ENCODE data around the gene GLCE. TPM values are rescaled to one million over a fixed set of nuclear protein-coding genes. Genes with fewer than 3 reads are reported as not detected.

Gene GLCE
- polyA plus RNA-seq, 4 donors = 18.2 to 66.5 (median 30.6) TPM

- Histone ChIP-seq H3K27me3 (ENCODE audit: control insufficient read depth in 3 of 3, insufficient read depth in 3 of 3, low read length in 3 of 3) (no peaks in the 10 kb centered on the region), H3K4me1 (ENCODE audit: control insufficient read depth in 3 of 3, insufficient read depth in 2 of 3, low read depth in 1 of 3, low read length in 2 of 3) (no peaks in the 10 kb centered on the region), H3K27ac (ENCODE audit: low read depth in 1 of 3, low read length in 2 of 3) (no peak overlapping the region), H3K36me3 (ENCODE audit: control insufficient read depth in 3 of 3, insufficient read depth in 2 of 3, low read depth in 1 of 3, low read length in 3 of 3) (no peaks in the 10 kb centered on the region), H3K4me3 (ENCODE audit: low read depth in 1 of 3, low read length in 3 of 3) (no peak overlapping the region), H3K9me3 (ENCODE audit: control insufficient read depth in 2 of 2, insufficient read depth in 1 of 2, low read depth in 1 of 2, low read length in 1 of 2) (no peaks in the 10 kb centered on the region)
- FAIRE-seq (no peak), DNase-seq (peak in 1 of 2 donors; percentile 26)
These were observed 50.1 kb downstream of the GLCE start for GRCh38 chr15:69210574-69210973.

GRCh38 chr15:69213786-69214185, 53.4 kb downstream of the GLCE start:
- Histone ChIP-seq H3K27me3 (ENCODE audit: control insufficient read depth in 3 of 3, insufficient read depth in 3 of 3, low read length in 3 of 3) (no peaks in the 10 kb centered on the region), H3K4me1 (ENCODE audit: control insufficient read depth in 3 of 3, insufficient read depth in 2 of 3, low read depth in 1 of 3, low read length in 2 of 3) (no peaks in the 10 kb centered on the region), H3K27ac (ENCODE audit: low read depth in 1 of 3, low read length in 2 of 3) (no peak overlapping the region), H3K4me3 (ENCODE audit: low read depth in 1 of 3, low read length in 3 of 3) (no peak overlapping the region), H3K9me3 (ENCODE audit: control insufficient read depth in 2 of 2, insufficient read depth in 1 of 2, low read depth in 1 of 2, low read length in 1 of 2) (peaks cover 0 to 2% of the 10 kb centered on the region in 2 donors), H3K36me3 (ENCODE audit: control insufficient read depth in 3 of 3, insufficient read depth in 2 of 3, low read depth in 1 of 3, low read length in 3 of 3) (no peaks in the 10 kb centered on the region)
- WGBS, 3 donors = 77 to 93% (median 79%) methylated on average over 3 of the region's 3 CpGs
- no peak for DNase-seq
- no peak for FAIRE-seq

GRCh38 chr15:69215314-69216035, 55.0 kb downstream of the GLCE start:
- WGBS, 3 donors = 64 to 77% (median 71%) methylated on average over 2 of the region's 2 CpGs
- Histone ChIP-seq H3K36me3 (ENCODE audit: control insufficient read depth in 3 of 3, insufficient read depth in 2 of 3, low read depth in 1 of 3, low read length in 3 of 3) (no peaks in the 10 kb centered on the region), H3K27me3 (ENCODE audit: control insufficient read depth in 3 of 3, insufficient read depth in 3 of 3, low read length in 3 of 3) (no peaks in the 10 kb centered on the region), H3K4me3 (ENCODE audit: low read depth in 1 of 3, low read length in 3 of 3) (no peak overlapping the region), H3K27ac (ENCODE audit: low read depth in 1 of 3, low read length in 2 of 3) (no peak overlapping the region), H3K9me3 (ENCODE audit: control insufficient read depth in 2 of 2, insufficient read depth in 1 of 2, low read depth in 1 of 2, low read length in 1 of 2) (peaks cover 0 to 2% of the 10 kb centered on the region in 2 donors), H3K4me1 (ENCODE audit: control insufficient read depth in 3 of 3, insufficient read depth in 2 of 3, low read depth in 1 of 3, low read length in 2 of 3) (no peaks in the 10 kb centered on the region)
- no peak for FAIRE-seq
- DNase-seq = no peak

- no peak overlapping the region for H3K27ac ChIP-seq (ENCODE audit: low read depth in 1 of 3, low read length in 2 of 3)
- no peak overlapping the region for H3K4me3 ChIP-seq (ENCODE audit: low read depth in 1 of 3, low read length in 3 of 3)
- H3K36me3 ChIP-seq (ENCODE audit: control insufficient read depth in 3 of 3, insufficient read depth in 2 of 3, low read depth in 1 of 3, low read length in 3 of 3) = peaks cover 0 to 6% (median 0%) of the 10 kb centered on the region in 3 donors
- H3K27me3 ChIP-seq (ENCODE audit: control insufficient read depth in 3 of 3, insufficient read depth in 3 of 3, low read length in 3 of 3) = no peaks in the 10 kb centered on the region
- peaks cover 0 to 3% (median 2%) of the 10 kb centered on the region in 3 donors for H3K4me1 ChIP-seq (ENCODE audit: control insufficient read depth in 3 of 3, insufficient read depth in 2 of 3, low read depth in 1 of 3, low read length in 2 of 3)
- H3K9me3 ChIP-seq (ENCODE audit: control insufficient read depth in 2 of 2, insufficient read depth in 1 of 2, low read depth in 1 of 2, low read length in 1 of 2) = peaks cover 0 to 8% of the 10 kb centered on the region in 2 donors
- DNase-seq (peak; percentile 17 to 52), FAIRE-seq (peak; percentile 19)
These were observed 56.9 kb downstream of the GLCE start for GRCh38 chr15:69217381-69217780.

GRCh38 chr15:69219690-69220089, 59.3 kb downstream of the GLCE start:
- Histone ChIP-seq H3K27me3 (ENCODE audit: control insufficient read depth in 3 of 3, insufficient read depth in 3 of 3, low read length in 3 of 3) (no peaks in the 10 kb centered on the region), H3K9me3 (ENCODE audit: control insufficient read depth in 2 of 2, insufficient read depth in 1 of 2, low read depth in 1 of 2, low read length in 1 of 2) (peaks cover 0 to 10% of the 10 kb centered on the region in 2 donors), H3K27ac (ENCODE audit: low read depth in 1 of 3, low read length in 2 of 3) (no peak overlapping the region), H3K36me3 (ENCODE audit: control insufficient read depth in 3 of 3, insufficient read depth in 2 of 3, low read depth in 1 of 3, low read length in 3 of 3) (peaks cover 0 to 7% (median 0%) of the 10 kb centered on the region in 3 donors), H3K4me3 (ENCODE audit: low read depth in 1 of 3, low read length in 3 of 3) (no peak overlapping the region), H3K4me1 (ENCODE audit: control insufficient read depth in 3 of 3, insufficient read depth in 2 of 3, low read depth in 1 of 3, low read length in 2 of 3) (peaks cover 0 to 11% (median 2%) of the 10 kb centered on the region in 3 donors)
- peak; percentile 18 to 42 for DNase-seq
- 94 to 97% (median 97%) methylated on average over 1 of the region's 1 CpG for WGBS, 3 donors
- FAIRE-seq = no peak

- no peak for FAIRE-seq
- H3K36me3 ChIP-seq (ENCODE audit: control insufficient read depth in 3 of 3, insufficient read depth in 2 of 3, low read depth in 1 of 3, low read length in 3 of 3) = peaks cover 0 to 7% (median 0%) of the 10 kb centered on the region in 3 donors
- peak; percentile 17 to 52 for DNase-seq
- no peak overlapping the region for H3K27ac ChIP-seq (ENCODE audit: low read depth in 1 of 3, low read length in 2 of 3)
- peaks cover 0 to 10% of the 10 kb centered on the region in 2 donors for H3K9me3 ChIP-seq (ENCODE audit: control insufficient read depth in 2 of 2, insufficient read depth in 1 of 2, low read depth in 1 of 2, low read length in 1 of 2)
- WGBS, 3 donors = 67 to 85% (median 71%) methylated on average over 6 of the region's 6 CpGs
- no peaks in the 10 kb centered on the region for H3K27me3 ChIP-seq (ENCODE audit: control insufficient read depth in 3 of 3, insufficient read depth in 3 of 3, low read length in 3 of 3)
- peaks cover 0 to 19% (median 4%) of the 10 kb centered on the region in 3 donors for H3K4me1 ChIP-seq (ENCODE audit: control insufficient read depth in 3 of 3, insufficient read depth in 2 of 3, low read depth in 1 of 3, low read length in 2 of 3)
- no peak overlapping the region for H3K4me3 ChIP-seq (ENCODE audit: low read depth in 1 of 3, low read length in 3 of 3)
These were observed 61.6 kb downstream of the GLCE start for GRCh38 chr15:69222002-69222474.

- no peak overlapping the region for H3K27ac ChIP-seq (ENCODE audit: low read depth in 1 of 3, low read length in 2 of 3)
- peaks cover 0 to 19% (median 4%) of the 10 kb centered on the region in 3 donors for H3K4me1 ChIP-seq (ENCODE audit: control insufficient read depth in 3 of 3, insufficient read depth in 2 of 3, low read depth in 1 of 3, low read length in 2 of 3)
- DNase-seq = no peak
- peaks cover 0 to 7% (median 0%) of the 10 kb centered on the region in 3 donors for H3K36me3 ChIP-seq (ENCODE audit: control insufficient read depth in 3 of 3, insufficient read depth in 2 of 3, low read depth in 1 of 3, low read length in 3 of 3)
- FAIRE-seq = no peak
- no peak overlapping the region for H3K4me3 ChIP-seq (ENCODE audit: low read depth in 1 of 3, low read length in 3 of 3)
- H3K9me3 ChIP-seq (ENCODE audit: control insufficient read depth in 2 of 2, insufficient read depth in 1 of 2, low read depth in 1 of 2, low read length in 1 of 2) = peaks cover 0 to 8% of the 10 kb centered on the region in 2 donors
- H3K27me3 ChIP-seq (ENCODE audit: control insufficient read depth in 3 of 3, insufficient read depth in 3 of 3, low read length in 3 of 3) = no peaks in the 10 kb centered on the region
- WGBS, 3 donors = 88 to 95% (median 90%) methylated on average over 4 of the region's 4 CpGs
These were observed 62.8 kb downstream of the GLCE start for GRCh38 chr15:69223083-69223813.

- Histone ChIP-seq H3K4me3 (ENCODE audit: low read depth in 1 of 3, low read length in 3 of 3) (no peak overlapping the region), H3K36me3 (ENCODE audit: control insufficient read depth in 3 of 3, insufficient read depth in 2 of 3, low read depth in 1 of 3, low read length in 3 of 3) (peaks cover 0 to 10% (median 0%) of the 10 kb centered on the region in 3 donors), H3K27ac (ENCODE audit: low read depth in 1 of 3, low read length in 2 of 3) (peak overlapping the region in 2 of 3 donors; percentile 33 to 37), H3K4me1 (ENCODE audit: control insufficient read depth in 3 of 3, insufficient read depth in 2 of 3, low read depth in 1 of 3, low read length in 2 of 3) (peaks cover 0 to 19% (median 4%) of the 10 kb centered on the region in 3 donors), H3K27me3 (ENCODE audit: control insufficient read depth in 3 of 3, insufficient read depth in 3 of 3, low read length in 3 of 3) (no peaks in the 10 kb centered on the region), H3K9me3 (ENCODE audit: control insufficient read depth in 2 of 2, insufficient read depth in 1 of 2, low read depth in 1 of 2, low read length in 1 of 2) (peaks cover 0 to 7% of the 10 kb centered on the region in 2 donors)
- 13 to 31% (median 28%) methylated on average over 2 of the region's 2 CpGs for WGBS, 3 donors
- FAIRE-seq (no peak), DNase-seq (peak; percentile 91 to 98)
These were observed 63.9 kb downstream of the GLCE start for GRCh38 chr15:69224383-69224782.

Data from small intestine (tissue), 7 donors.